Testis (tissue), 2 donors: Measurements from ENCODE around the gene SERPINE2.

Source experiments
- CTCF ChIP-seq, 3 experiments: fragments of 450-650 bp in 2 of 3; fragments of 200-600 bp in 1 of 3; sonication (generic) in 1 of 3; IDR thresholded peaks; one replicate each; pipeline ENCODE4 v1.5.1; 2016 to 2019; ENCODE audit warnings: antibody characterized with exemption in 3 of 3, mild to moderate bottlenecking in 2 of 3, moderate library complexity in 1 of 3
- POLR2A ChIP-seq: fragments of 450-650 bp; IDR thresholded peaks from one replicate; pipeline ENCODE4 v1.6.1; 2017; ENCODE audit warnings: antibody characterized with exemption, mild to moderate bottlenecking, moderate library complexity

GRCh38 chr2:223994562-223995162 lies 44.4 kb downstream of the SERPINE2 start:
- TF ChIP-seq CTCF (IDR thresholded peaks at IDR 0.05) (no peak), POLR2A (no peak)
